ENCODE data around the gene PTPRT. TPM values are rescaled to one million over a fixed set of nuclear protein-coding genes. Genes with fewer than 3 reads are reported as not detected.

PTPRT gene
- total and polyA plus RNA-seq, 4 donors = 0.14 to 2.8 (median 0.40) TPM

GRCh38 chr20:42429761-42430458 is 759.8 kb downstream of the PTPRT start:
- TF ChIP-seq RAD21 (IDR thresholded peaks at IDR 0.05) (no peak), TAF1 (conservative IDR thresholded peaks at IDR 0.05) (no peak), FOXA2 (IDR thresholded peaks at IDR 0.05) (no peak), JUND (IDR thresholded peaks at IDR 0.05) (no peak), NR2F2 (IDR thresholded peaks at IDR 0.05) (no peak), YY1 (IDR thresholded peaks at IDR 0.05) (no peak), RXRA (IDR thresholded peaks at IDR 0.05) (no peak), FOXA1 (IDR thresholded peaks at IDR 0.05) (no peak), ATF3 (IDR thresholded peaks at IDR 0.05) (no peak), SP1 (IDR thresholded peaks at IDR 0.05) (no peak), HNF4G (IDR thresholded peaks at IDR 0.05) (no peak), MAX (IDR thresholded peaks at IDR 0.05) (no peak), HNF4A (conservative IDR thresholded peaks at IDR 0.05) (no peak), EGR1 (IDR thresholded peaks at IDR 0.05; ENCODE audit: low read depth in 2 of 2) (no peak), GABPA (IDR thresholded peaks at IDR 0.05 in 1 of 2, conservative IDR thresholded peaks at IDR 0.05 in 1 of 2) (no peak)
- TF ChIP-seq, protein P1, sequence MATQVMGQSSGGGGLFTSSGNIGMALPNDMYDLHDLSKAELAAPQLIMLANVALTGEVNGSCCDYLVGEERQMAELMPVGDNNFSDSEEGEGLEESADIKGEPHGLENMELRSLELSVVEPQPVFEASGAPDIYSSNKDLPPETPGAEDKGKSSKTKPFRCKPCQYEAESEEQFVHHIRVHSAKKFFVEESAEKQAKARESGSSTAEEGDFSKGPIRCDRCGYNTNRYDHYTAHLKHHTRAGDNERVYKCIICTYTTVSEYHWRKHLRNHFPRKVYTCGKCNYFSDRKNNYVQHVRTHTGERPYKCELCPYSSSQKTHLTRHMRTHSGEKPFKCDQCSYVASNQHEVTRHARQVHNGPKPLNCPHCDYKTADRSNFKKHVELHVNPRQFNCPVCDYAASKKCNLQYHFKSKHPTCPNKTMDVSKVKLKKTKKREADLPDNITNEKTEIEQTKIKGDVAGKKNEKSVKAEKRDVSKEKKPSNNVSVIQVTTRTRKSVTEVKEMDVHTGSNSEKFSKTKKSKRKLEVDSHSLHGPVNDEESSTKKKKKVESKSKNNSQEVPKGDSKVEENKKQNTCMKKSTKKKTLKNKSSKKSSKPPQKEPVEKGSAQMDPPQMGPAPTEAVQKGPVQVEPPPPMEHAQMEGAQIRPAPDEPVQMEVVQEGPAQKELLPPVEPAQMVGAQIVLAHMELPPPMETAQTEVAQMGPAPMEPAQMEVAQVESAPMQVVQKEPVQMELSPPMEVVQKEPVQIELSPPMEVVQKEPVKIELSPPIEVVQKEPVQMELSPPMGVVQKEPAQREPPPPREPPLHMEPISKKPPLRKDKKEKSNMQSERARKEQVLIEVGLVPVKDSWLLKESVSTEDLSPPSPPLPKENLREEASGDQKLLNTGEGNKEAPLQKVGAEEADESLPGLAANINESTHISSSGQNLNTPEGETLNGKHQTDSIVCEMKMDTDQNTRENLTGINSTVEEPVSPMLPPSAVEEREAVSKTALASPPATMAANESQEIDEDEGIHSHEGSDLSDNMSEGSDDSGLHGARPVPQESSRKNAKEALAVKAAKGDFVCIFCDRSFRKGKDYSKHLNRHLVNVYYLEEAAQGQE (IDR thresholded peaks at IDR 0.05) = no peak
- Histone ChIP-seq H3K9me3 (ENCODE audit: control insufficient read depth in 4 of 4, low read length in 3 of 4) (peaks cover 0 to 3% (median 0%) of the 10 kb centered on the region in 4 donors), H3K27ac (ENCODE audit: low read depth in 1 of 2, low read length in 2 of 2) (no peak overlapping the region), H3K9ac (ENCODE audit: low read depth in 1 of 2, low read length in 2 of 2) (no peak overlapping the region), H3K4me3 (ENCODE audit: low read depth in 1 of 3, low read length in 3 of 3) (no peak overlapping the region), H3K27me3 (ENCODE audit: control insufficient read depth in 4 of 4, insufficient read depth in 4 of 4, low read length in 3 of 4) (no peaks in the 10 kb centered on the region), H3K4me1 (ENCODE audit: control insufficient read depth in 4 of 4, insufficient read depth in 4 of 4, low read length in 3 of 4) (no peaks in the 10 kb centered on the region), H3K36me3 (ENCODE audit: control insufficient read depth in 4 of 4, insufficient read depth in 3 of 4, low read depth in 1 of 4, low read length in 3 of 4) (no peaks in the 10 kb centered on the region)
- WGBS = 74% methylated on average over 8 of the region's 8 CpGs
- DNase-seq (ENCODE audit: low spot score) = no peak

- H3K36me3 ChIP-seq (ENCODE audit: control insufficient read depth in 4 of 4, insufficient read depth in 3 of 4, low read depth in 1 of 4, low read length in 3 of 4) = no peaks in the 10 kb centered on the region
- peaks cover 0 to 15% (median 0%) of the 10 kb centered on the region in 4 donors for H3K27me3 ChIP-seq (ENCODE audit: control insufficient read depth in 4 of 4, insufficient read depth in 4 of 4, low read length in 3 of 4)
- no peaks in the 10 kb centered on the region for H3K4me1 ChIP-seq (ENCODE audit: control insufficient read depth in 4 of 4, insufficient read depth in 4 of 4, low read length in 3 of 4)
- H3K27ac ChIP-seq (ENCODE audit: low read depth in 1 of 2, low read length in 2 of 2) = no peak overlapping the region
- no peak overlapping the region for H3K9ac ChIP-seq (ENCODE audit: low read depth in 1 of 2, low read length in 2 of 2)
- no peaks in the 10 kb centered on the region for H3K9me3 ChIP-seq (ENCODE audit: control insufficient read depth in 4 of 4, low read length in 3 of 4)
- WGBS = 55% methylated on average over 15 of the region's 15 CpGs
- no peak overlapping the region for H3K4me3 ChIP-seq (ENCODE audit: low read depth in 1 of 3, low read length in 3 of 3)
- no peak for DNase-seq (ENCODE audit: low spot score)
- TF ChIP-seq ATF3 (IDR thresholded peaks at IDR 0.05) (no peak), NR2F2 (IDR thresholded peaks at IDR 0.05) (no peak), JUND (IDR thresholded peaks at IDR 0.05) (no peak), SP1 (IDR thresholded peaks at IDR 0.05) (no peak), EGR1 (IDR thresholded peaks at IDR 0.05; ENCODE audit: low read depth in 2 of 2) (no peak), RXRA (IDR thresholded peaks at IDR 0.05) (no peak), MAX (IDR thresholded peaks at IDR 0.05) (no peak), FOXA2 (IDR thresholded peaks at IDR 0.05) (no peak), GABPA (IDR thresholded peaks at IDR 0.05 in 1 of 2, conservative IDR thresholded peaks at IDR 0.05 in 1 of 2) (no peak), FOXA1 (IDR thresholded peaks at IDR 0.05) (no peak), CTCF (IDR thresholded peaks at IDR 0.05; ENCODE audit: low read depth, low read length, missing input control) (no peak), RAD21 (IDR thresholded peaks at IDR 0.05) (no peak)
- TF ChIP-seq, protein P1 (IDR thresholded peaks at IDR 0.05) = no peak
These were observed 769.7 kb downstream of the PTPRT start for GRCh38 chr20:42419814-42420532.

Data from liver (tissue), 9 donors.